GM21447 (cell line): ENCODE data around the gene CORO2A.
"Not testable (repeated sequence)": the region's sequence is repeated elsewhere in the genome, so short reads cannot be mapped to it uniquely, and the experiment has no call there.

Experiments
- ATAC-seq: cut with Tn5 transposase; IDR thresholded peaks from one replicate; pipeline ENCODE4 v1.9.1; 2021; ENCODE audit not compliant: unreplicated experiment

CORO2A gene

DNA sequence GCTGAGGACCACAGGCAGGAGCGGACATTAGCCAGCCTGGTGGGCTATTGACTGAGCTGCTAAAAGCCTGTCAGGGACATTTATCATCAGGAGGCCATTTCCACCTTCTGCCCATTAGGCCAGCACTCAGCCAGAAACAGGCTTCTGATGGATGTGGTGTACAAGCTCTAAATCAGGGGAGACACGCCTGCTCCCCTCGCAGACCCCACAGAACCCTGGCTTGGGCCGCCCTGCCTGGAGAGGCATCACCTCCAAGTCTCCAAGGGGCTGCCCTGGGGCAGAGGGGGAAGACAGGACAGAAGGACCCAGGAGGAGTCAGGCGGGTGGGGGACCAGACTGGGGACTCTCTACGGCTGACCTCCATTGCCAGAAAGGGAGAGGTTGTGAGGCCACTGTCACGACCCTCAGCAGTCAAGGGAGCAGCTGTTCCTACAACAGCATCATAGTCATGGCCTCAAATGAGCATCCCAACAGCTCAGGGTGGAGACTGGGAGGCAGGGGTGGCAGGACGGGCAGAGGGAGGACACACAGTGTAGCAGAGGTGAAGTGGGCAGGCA lies 49.4 kb downstream of the CORO2A start:
- ATAC-seq, result no peak

DNA sequence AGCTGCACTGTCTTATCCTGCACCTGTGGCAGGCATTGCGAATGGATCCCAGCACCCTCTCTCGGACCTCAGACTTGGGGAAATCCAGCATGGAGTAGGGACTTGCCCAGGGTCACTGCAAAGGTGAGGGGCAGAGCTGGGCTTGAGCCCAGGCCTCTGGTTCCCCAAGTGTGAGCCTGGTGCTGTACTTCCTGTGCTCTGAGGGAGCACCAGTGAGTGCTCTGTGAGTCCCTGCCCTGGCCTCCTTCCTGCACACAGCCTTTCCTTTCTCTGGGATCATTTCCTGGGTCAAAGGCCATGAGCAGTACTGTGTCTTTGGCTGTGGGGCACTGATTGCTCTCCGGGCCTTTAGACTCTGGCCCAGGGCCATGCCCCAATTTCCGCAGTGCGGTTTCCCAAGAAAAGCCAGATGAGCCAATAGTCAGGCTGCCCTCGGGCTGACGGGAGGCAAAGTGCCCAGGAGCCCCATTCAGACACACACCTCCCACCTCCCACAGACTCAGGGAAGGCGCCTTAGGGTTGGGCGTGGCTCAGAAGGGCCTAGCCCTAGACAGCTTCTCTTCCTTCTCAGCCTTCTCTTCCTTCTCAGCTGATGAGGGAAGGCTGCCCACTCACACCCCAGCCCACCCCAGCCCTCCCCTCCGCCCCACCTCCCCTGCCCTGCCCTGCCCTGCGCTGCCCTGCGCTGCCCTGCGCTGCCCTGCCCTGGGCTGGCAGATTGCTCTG lies 50.1 kb downstream of the CORO2A start:
- ATAC-seq, result no peak

GRCh38 chr9:98140503-98140902 lies 51.9 kb downstream of the CORO2A start:
- ATAC-seq, result no peak

- no peak for ATAC-seq
Measured at GRCh38 chr9:98136489-98136888, 55.9 kb downstream of the CORO2A start.

DNA sequence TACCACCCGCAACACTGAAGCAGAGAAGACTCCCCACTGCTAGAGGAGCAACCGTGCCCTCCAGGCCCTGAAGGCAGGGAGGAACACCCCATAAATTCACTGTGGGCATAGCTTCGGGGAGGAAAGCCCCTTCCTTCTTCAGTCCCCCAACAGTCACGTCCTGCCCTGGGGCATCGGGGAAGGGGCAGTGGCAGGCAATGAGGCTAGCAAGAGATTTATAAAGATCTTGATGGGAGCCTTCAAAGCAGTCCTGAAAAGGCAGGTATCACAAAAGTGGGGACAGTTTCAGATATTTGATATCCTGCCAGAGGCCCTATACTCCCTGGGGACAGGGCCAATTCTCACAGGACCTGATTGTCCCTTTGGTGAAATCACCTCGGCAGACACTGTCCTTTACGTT lies 56.5 kb downstream of the CORO2A start:
- ATAC-seq, result no peak

GRCh38 chr9:98135558-98135934 lies 56.9 kb downstream of the CORO2A start:
- ATAC-seq, result no peak

GRCh38 chr9:98134702-98135557 lies 57.5 kb downstream of the CORO2A start:
- no peak for ATAC-seq

GRCh38 chr9:98132806-98133631 lies 59.4 kb downstream of the CORO2A start:
- ATAC-seq, result no peak

GRCh38 chr9:98132158-98132557 lies 60.3 kb downstream of the CORO2A start:
- no peak for ATAC-seq

DNA sequence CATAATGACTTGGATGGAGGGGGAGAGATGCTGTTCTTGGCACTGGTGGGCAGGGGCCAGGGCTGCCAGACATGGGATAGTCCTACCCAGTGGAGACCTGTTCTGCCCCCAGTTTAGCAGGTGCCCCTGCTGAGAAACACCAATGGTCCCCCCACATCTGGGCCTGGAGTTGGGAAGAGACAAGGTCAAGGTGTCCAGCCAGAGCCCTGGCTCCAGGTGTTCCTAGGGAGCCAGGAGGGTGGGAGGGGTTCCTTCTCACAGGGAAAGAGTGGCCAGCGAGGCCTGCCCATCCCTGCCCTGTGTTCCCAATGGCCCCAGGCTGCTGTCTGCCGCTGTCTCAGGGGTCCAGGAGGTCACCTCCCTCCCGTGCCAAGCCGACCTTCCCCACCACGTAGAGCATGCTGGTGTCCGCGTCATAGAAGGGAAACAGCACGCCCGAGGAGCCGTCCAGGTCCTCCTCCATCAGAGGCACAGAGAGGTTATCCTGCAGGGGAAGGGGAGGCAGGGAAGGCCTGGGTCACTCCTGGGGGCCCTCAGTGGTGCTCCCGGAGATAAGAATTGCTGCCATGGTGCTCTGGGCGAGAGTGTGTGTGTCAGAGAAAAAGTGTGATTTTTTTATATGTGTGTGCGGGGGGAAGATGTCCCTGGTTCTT lies 61.7 kb downstream of the CORO2A start:
- no peak for ATAC-seq

GRCh38 chr9:98130060-98130459 lies 62.4 kb downstream of the CORO2A start:
- ATAC-seq, result not testable (repeated sequence)

DNA sequence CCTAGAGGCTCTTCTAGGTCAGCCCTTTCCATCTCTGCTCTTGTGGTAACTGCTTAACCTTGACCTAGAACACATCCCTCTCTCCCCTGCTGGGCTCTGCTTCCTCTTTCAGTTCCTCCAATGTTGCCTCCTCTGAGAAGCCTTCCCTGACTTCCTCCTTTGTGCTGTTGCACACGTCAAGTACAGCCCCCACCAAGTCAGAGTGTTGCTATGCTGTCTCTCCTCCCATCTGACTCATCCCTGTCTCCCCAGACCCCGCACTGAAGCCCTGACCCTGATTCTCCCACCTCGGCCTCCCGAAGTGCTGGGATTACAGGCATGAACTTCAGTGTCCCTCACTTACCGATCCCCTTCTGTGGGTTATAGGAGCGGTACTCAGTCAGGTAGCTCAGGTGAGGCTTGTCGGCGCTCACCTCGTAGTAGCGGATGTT lies 63.0 kb downstream of the CORO2A start:
- ATAC-seq, result peak; percentile 87

DNA sequence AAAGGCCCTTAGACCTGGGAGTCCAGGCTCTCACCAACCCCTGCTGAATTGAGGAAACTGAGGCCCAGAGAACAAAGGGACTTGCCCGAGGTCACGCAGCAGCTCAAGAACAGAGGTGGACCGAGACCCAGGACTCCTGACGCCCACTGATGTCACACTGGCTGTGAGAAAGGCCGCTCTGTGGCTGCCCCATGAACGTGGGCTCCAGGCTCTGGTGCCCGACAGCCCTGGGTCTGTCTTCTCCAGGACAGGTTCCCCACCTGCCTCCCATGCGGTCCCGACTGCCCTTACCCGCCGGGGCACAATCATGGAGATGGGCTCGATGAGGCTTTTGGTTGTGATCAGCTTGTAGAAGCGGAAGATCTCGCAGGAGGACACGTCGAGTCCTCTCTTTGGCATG lies 64.1 kb downstream of the CORO2A start:
- no peak for ATAC-seq

- no peak for ATAC-seq
Measured at GRCh38 chr9:98127226-98127625, 65.2 kb downstream of the CORO2A start.

GRCh38 chr9:98124637-98125426 lies 67.6 kb downstream of the CORO2A start:
- ATAC-seq, result no peak

GRCh38 chr9:98124091-98124490 lies 68.3 kb downstream of the CORO2A start:
- not testable (repeated sequence) for ATAC-seq

DNA sequence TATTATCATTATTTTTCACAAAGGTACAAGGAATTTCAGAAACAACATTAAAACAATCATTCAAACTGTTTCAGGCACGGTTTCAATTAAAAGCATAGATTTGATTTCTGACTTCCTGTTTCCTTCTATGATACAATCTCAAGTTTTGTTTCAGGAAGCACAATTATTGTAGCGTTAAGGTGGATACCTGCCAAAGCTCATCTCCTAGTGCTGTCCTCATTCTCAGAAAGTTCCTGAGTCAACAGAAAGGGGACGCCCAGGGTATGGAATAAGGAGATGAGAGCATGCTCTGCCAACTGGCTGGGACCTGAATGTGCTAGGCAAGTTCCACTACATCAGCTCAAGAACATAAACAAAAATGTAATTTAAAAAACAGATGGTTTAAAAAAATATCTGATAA lies 71.4 kb downstream of the CORO2A start:
- no peak for ATAC-seq

DNA sequence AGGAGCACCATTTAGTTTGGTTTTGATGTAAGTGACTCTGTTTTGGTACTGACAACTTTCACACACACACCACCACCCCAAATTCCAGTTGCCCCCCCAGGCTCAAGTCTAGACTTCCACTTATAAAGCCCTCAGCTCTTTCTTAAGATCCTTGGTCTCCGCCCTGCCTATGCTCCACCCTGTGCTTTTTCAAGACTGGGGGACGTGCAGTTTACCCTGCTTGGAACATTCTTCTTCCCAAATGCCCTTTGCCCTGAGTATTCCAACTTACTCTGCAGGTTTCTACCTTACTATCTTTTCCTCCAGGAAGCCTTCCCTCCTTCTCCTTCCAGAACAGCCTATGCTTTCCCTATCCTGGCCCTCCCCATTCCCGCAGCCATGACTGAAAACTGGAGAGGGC lies 72.0 kb downstream of the CORO2A start:
- ATAC-seq, result no peak

GRCh38 chr9:98118640-98119601 lies 73.5 kb downstream of the CORO2A start, which contains the start of gene TRIM14:
Gene TRIM14 (minus strand): TSS chr9:98119222. CDS start chr9:98119188, 34 bp downstream.
- peak; percentile 65 for ATAC-seq
